ENCODE results near the gene RNASEH2B. TPM values are rescaled to one million over a fixed set of nuclear protein-coding genes. Genes with fewer than 3 reads are reported as not detected.

The RNASEH2B gene, protein sequence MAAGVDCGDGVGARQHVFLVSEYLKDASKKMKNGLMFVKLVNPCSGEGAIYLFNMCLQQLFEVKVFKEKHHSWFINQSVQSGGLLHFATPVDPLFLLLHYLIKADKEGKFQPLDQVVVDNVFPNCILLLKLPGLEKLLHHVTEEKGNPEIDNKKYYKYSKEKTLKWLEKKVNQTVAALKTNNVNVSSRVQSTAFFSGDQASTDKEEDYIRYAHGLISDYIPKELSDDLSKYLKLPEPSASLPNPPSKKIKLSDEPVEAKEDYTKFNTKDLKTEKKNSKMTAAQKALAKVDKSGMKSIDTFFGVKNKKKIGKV
- total RNA-seq (2021; fragmentation: NEBNext Ultra II Directional; extraction: Animal tissue kit (Norgen Biotek cat#: 25700)) (43.8 and 43.9 TPM in 2 replicates), polyA plus RNA-seq (2011; rRNA removed) (8.5 and 19.3 TPM in 2 replicates), polyA minus RNA-seq (2011; rRNA and poly(A)+ RNA removed) (17.2 and 19.5 TPM in 2 replicates)
- 21.2 TPM for polyA plus RNA-seq (2011; cell fraction: cytosol; rRNA removed)
- 7.2 TPM for polyA plus RNA-seq (2011; cell fraction: nucleus; rRNA removed)
- polyA plus RNA-seq (2012, experiment 1 of 2), result 26.5 to 52.4 TPM (median 33.4 TPM) in 4 replicates
- polyA plus RNA-seq (2012, experiment 2 of 2), result 19.3 TPM
- polyA plus RNA-seq (2013, experiment 1 of 2), result 44.7 TPM
- 45.8 TPM for polyA plus RNA-seq (2013, experiment 2 of 2)
- 11.7 TPM for polyA minus RNA-seq (2011; cell fraction: cytosol; rRNA and poly(A)+ RNA removed)
- polyA minus RNA-seq (2011; cell fraction: nucleus; rRNA and poly(A)+ RNA removed), result 66.1 TPM
- long read RNA-seq, experiment 1, full-length matches to known transcripts, result 38 of 55 reads
- long read RNA-seq, experiment 1, partial matches to known transcripts, result 7 of 55 reads
- long read RNA-seq, experiment 1, other reads (novel, unspliced or antisense), result 10 of 55 reads
- long read RNA-seq, experiment 2, full-length matches to known transcripts, result 20 of 25 reads
- long read RNA-seq, experiment 2, partial matches to known transcripts, result 1 of 25 reads
- long read RNA-seq, experiment 2, other reads (novel, unspliced or antisense), result 4 of 25 reads

DNA sequence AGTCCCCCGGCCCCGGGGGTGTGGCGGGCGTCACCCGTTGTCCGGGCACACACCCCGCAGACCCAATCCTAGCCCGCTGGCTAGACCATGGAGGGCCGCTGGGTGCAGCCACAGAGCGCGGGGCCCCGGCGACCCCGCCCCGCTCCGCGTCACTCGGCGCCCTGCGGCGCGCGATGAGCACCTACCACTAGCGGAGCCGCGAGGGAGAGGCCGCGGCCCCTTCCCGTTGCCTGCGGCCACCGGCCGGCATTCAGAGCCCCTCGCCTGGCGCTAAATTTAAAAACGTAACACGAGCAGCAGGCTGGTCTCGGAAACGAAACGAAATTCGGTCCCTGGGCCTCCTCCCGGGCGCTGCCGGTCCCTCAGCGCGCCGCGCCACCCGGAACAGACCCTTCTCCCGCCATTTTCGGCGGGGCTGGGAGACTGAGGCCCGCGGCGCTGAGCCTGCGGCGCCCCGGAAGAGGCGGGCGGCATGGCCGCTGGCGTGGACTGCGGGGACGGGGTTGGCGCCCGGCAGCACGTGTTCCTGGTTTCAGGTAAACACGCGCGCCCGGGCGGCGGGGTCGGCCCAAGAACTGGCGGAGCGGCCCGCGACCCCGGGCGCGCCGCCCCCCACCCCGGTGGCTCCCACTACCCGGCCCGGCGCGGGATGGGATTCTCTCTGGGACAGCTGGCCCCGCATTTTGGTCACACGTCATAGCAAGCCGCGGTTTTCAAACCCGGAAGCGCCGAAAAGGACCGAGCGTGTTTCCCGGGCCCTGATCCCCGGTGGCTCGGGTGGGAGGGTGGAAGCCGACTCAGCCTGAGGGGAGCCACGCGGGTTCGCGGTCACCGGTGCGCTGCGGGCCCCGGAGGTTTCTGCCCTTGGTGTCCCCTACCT, at the start of gene RNASEH2B:
RNASEH2B (plus strand) TSS at position 187 of the 880 bp plus-strand sequence; CDS start at position 473, 286 bp downstream.
- Histone ChIP-seq H2BK15ac (ENCODE audit: low read length) (no peak within 1 kb of the TSS), H3K18ac (ENCODE audit: extremely low read depth, low read length) (peak within 1 kb of the TSS; percentile 81; the same call in 1 of the 2 replicates), H3K4me2 (ENCODE audit: insufficient read depth in 1 of 2, low read depth in 2 of 2, low read length in 2 of 2) (peak within 1 kb of the TSS; percentile 72 to 92), H2BK120ac (replicated peaks; ENCODE audit: low read depth, low read length) (no peak within 1 kb of the TSS), H3K4me1 (replicated peaks in 1 of 4; ENCODE audit: control insufficient read depth in 3 of 4, insufficient read depth in 4 of 4, low read length in 3 of 4) (peaks cover 2 to 9% (median 6%) of the 10 kb centered on the region in 4 experiments; a peak in 6 of 7 replicates), H2AFZ (ENCODE audit: low read length) (peak within 1 kb of the TSS; percentile 47), H3K79me2 (ENCODE audit: control insufficient read depth in 1 of 2, insufficient read depth in 2 of 2, low read length in 2 of 2) (peaks cover 0 to 35% of the 10 kb centered on the region in 2 experiments; a peak in 2 of 4 replicates), H4K20me1 (replicated peaks in 1 of 2; ENCODE audit: control insufficient read depth in 1 of 2, insufficient read depth in 2 of 2, low read length in 2 of 2) (no peaks in the 10 kb centered on the region), H2BK12ac (ENCODE audit: low read depth, low read length) (0 out of 2 replicates have a peak within 1 kb of the TSS, but pooled peaks have one; percentile 68), H3K4ac (replicated peaks; ENCODE audit: insufficient read length, low read depth, low read length) (peak within 1 kb of the TSS; percentile 92), H3K4me3 (ENCODE audit: extremely low read depth in 1 of 4, insufficient read depth in 2 of 4, low read depth in 3 of 4, low read length in 4 of 4) (peak within 1 kb of the TSS; percentile 48 to 76 (median 66)), H4K8ac (ENCODE audit: extremely low read depth, insufficient read depth, low read length) (peak within 1 kb of the TSS; percentile 98), H3K9me3 (ENCODE audit: insufficient read depth in 2 of 2, low read depth in 1 of 2, low read length in 1 of 2) (no peaks in the 10 kb centered on the region), H2BK20ac (ENCODE audit: low read length) (no peak within 1 kb of the TSS), H3K56ac (replicated peaks; ENCODE audit: insufficient read length, low read depth, low read length) (peak within 1 kb of the TSS; percentile 78), H3K23ac (ENCODE audit: insufficient read length) (no peak within 1 kb of the TSS), H3K9ac (replicated peaks in 1 of 4; ENCODE audit: extremely low read depth in 1 of 4, low read depth in 3 of 4, low read length in 3 of 4) (peak within 1 kb of the TSS; percentile 80 to 89 (median 85)), H3K23me2 (ENCODE audit: low read depth, low read length) (peaks cover 10% of the 10 kb centered on the region; the same call in 1 of the 2 replicates), H3K14ac (ENCODE audit: insufficient read length) (no peak within 1 kb of the TSS), H4K91ac (replicated peaks; ENCODE audit: insufficient read length, low read length) (peak within 1 kb of the TSS; percentile 95), H3K79me1 (ENCODE audit: low read depth, low read length) (no peaks in the 10 kb centered on the region; the same call in none of the 2 replicates), H4K5ac (ENCODE audit: insufficient read length, low read depth, low read length) (peak within 1 kb of the TSS; percentile 77), H3K27ac (ENCODE audit: low read depth, low read length) (peak within 1 kb of the TSS; percentile 70), H2AK5ac (ENCODE audit: low read depth, low read length) (no peak within 1 kb of the TSS), H3K36me3 (ENCODE audit: control insufficient read depth in 2 of 4, insufficient read depth in 4 of 4, low read length in 3 of 4) (no peaks in the 10 kb centered on the region), H2BK5ac (ENCODE audit: low read depth, low read length) (peak within 1 kb of the TSS; percentile 76; the same call in 1 of the 2 replicates), H3K27me3 (replicated peaks in 1 of 4; ENCODE audit: control insufficient read depth in 3 of 4, extremely low read depth in 1 of 4, insufficient read depth in 3 of 4, low read length in 3 of 4) (no peaks in the 10 kb centered on the region)
- WGBS, 2 experiments (ENCODE audit: extremely low coverage in 1 of 2, insufficient coverage in 1 of 2, insufficient read length in 1 of 2, insufficient replicate concordance in 2 of 2, low coverage in 1 of 2, low lambda C conversion rate in 2 of 2, missing lambda C conversion rate in 1 of 2), result 2% methylated on average over 90 of the region's 107 CpGs; no CpG with 5 or more reads in 1 of the 2 experiments
- POLR2A ChIA-PET (ENCODE audit: partially characterized antibody), result interaction anchor here (0.8 to 2.0 kb wide), 8 partner anchors 8 to 522 kb away, joined by 3 to 13 read pairs (median 4); no protein-coding TSS in a partner anchor
- DNase-seq (ENCODE audit: low read depth in 1 of 2, low spot score in 2 of 2) (peak in 1 of 2 experiments; percentile 83), FAIRE-seq (no peak)
- CTCF ChIA-PET (ENCODE audit: partially characterized antibody), result interaction anchor here (0.7 to 1.5 kb wide), 3 partner anchors 31 to 611 kb away, joined by 3 to 4 read pairs (median 3); no protein-coding TSS in a partner anchor
- TF ChIP-seq TAF7 (optimal IDR thresholded peaks at IDR 0.05; ENCODE audit: borderline replicate concordance, low read depth, low read length) (peak; percentile 36), MAFK (IDR thresholded peaks at IDR 0.05; ENCODE audit: low read depth, low read length) (no peak), PHF8 (conservative IDR thresholded peaks at IDR 0.05; ENCODE audit: low read depth, low read length) (peak; percentile 87), CEBPB (IDR thresholded peaks at IDR 0.05; ENCODE audit: low read depth, low read length) (no peak), SP4 (IDR thresholded peaks at IDR 0.05; ENCODE audit: low read length) (no peak), CBX5 (IDR thresholded peaks at IDR 0.05; ENCODE audit: low read depth, low read length) (no peak)

Measured in H1 (cell line).